ENCODE measurements around the gene HSD17B10.

DNA sequence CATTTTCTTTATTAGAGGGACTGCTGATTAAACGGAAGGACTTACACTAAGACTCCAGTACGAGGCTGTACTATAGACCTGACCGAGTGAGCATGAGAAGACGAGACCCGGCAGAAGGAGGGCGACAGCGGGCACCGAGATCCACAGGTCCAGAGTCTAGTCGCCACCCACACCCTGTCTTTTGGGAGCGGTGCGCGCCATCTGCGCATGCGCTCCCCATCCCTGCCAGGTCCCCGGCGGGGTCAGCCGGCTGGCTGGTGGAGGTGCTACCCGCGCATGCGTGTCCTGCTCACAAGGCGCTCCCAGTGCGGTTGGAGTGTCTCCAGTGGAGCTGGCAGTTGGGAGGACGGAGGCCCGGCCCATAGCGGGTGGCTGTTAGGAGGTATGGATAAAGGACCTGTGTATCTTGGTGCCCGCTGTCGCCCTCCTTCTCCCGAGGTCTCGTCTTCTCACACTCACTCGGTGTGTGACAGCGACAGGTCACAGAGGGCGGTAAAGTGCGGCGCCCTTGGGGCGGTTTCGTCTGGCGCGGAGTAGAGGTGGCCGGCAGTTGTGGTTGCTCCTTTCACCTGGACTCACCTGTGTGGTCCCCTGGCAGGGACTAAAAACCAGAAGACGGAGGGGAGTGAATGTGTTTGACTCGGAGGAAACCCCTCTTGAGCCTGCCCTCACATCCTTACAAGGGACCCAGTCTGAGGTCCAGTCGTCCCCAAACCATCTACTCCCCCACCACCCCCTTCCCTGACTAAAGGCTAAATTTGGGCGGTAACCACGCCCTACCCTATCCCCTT is 7.6 kb upstream of the HSD17B10 start:
- TF ChIP-seq HDGF (IDR thresholded peaks at IDR 0.05; ENCODE audit: borderline replicate concordance): no peak
- no peak for TF ChIP-seq SP1 (IDR thresholded peaks at IDR 0.05)
- TF ChIP-seq ARNT (IDR thresholded peaks at IDR 0.05): no peak
- no peak for TF ChIP-seq BHLHE40 (IDR thresholded peaks at IDR 0.05; ENCODE audit: borderline replicate concordance)
- no peak for TF ChIP-seq NFRKB (IDR thresholded peaks at IDR 0.05)
